DMS 273 (cell line): ENCODE data around the gene UBA1.

Experiments used
- DNase-seq: peaks from one replicate; lab custom pipeline; 2025; ENCODE audit not compliant: unreplicated experiment; lab: John Stamatoyannopoulos, UW

The UBA1 gene

DNA sequence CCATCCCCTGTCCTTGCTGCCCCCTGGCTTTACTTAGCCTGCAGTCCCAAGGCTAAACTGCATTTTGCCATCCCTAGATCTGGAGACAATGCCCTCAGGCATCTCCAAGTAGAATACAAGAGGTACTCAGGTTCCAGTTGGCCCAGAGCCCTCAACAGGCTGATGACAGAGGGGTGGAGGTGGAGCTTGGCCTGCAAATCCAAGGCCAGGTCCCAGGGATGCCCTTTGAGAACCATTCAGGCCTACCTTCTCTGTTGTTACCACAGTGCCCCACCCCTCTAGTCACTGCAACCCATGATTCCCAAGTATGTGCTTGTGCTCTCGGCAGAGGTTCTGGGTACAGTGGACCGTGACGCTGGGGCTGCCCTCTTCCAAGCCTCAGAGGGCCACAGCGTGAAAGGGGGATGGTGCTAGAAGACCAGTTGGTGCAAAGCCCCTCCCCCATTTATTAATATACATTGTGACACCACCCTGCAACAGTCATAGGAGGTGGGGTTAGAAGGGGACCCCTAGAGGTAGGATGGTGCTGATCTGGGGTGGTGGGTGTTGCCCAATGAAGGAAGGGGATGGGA lies 6.4 kb upstream of the UBA1 start:
- peak; percentile 37 for DNase-seq

DNA sequence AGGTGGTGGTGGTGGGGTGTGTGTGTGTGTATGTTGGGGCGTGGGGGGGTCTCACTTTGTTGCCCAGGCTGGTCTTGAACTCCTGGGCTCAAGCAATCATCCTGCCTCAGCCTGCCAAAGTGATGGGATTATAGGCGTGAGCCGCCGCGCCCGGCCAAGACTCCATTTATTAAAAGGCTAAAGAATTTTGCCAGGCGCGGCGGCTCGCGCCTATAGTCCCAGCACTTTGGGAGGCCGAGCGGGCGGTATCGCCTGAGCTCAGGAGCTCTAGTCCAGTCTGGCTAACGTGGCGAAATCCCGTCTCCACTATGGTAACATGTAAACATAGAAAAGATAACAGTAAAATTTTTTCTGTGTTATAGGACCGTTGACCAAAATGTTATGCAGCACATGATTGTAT lies 3.7 kb upstream of the UBA1 start:
- no peak for DNase-seq

DNA sequence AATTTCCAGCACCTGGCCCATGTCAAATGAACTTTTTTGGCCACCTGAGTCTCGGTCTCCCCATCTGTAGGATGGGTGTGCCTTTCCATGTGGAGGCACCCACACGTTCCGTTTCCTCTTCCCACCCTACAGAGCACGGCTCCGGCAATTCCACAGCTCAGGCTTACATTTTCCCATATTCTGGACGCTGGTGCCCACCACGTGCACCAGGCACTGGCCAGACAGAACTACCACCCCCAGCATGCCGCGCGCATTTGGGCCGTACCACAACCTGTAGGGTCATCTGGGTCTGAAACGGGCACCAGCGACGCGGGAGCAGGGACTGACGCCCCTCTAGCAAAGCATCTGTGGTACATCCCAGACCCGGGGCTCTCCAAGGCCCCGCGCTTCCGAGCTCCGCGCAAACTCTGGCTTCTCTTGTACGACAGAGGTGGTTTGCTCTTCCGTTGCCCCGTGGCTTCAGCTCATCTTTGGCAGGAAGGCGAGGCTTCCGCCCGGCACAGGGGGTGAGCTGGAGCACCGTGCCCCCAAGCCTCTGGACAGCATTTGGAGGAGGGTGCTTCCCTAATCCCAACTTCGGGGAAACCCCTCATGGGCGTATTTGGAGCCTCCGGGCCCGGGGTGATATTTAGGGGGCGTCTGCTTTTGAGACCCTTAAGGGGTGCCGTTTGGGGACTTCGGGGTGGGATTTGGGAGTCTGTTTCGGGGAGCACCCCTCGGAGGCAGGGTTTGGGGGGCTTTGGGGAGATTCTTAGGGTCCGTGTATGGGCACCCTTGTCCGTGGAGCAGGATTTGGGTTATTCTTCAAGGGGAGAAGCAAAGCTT lies 3.0 kb upstream of the UBA1 start:
- peak; percentile 97 for DNase-seq

DNA sequence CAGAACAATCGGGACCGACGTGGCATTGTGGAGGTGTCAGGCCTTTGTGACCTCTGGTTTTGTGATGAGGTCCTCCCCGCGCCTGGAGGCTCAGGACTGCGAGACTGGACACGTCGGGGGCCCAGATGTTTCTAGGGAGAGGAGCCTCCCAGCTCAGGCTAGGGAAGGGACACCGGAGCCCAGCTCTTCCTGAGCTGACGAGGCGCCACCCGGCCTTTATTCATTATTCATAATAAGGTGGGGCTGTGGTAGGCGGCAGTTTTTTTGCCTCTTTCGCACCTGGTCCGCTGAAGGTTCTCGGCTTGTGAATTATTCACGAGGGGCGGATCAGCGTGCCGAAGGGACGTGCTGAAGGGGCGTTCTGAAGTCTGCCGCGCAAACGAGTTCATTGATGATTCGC lies 2.3 kb upstream of the UBA1 start:
- peak; percentile 69 for DNase-seq

DNA sequence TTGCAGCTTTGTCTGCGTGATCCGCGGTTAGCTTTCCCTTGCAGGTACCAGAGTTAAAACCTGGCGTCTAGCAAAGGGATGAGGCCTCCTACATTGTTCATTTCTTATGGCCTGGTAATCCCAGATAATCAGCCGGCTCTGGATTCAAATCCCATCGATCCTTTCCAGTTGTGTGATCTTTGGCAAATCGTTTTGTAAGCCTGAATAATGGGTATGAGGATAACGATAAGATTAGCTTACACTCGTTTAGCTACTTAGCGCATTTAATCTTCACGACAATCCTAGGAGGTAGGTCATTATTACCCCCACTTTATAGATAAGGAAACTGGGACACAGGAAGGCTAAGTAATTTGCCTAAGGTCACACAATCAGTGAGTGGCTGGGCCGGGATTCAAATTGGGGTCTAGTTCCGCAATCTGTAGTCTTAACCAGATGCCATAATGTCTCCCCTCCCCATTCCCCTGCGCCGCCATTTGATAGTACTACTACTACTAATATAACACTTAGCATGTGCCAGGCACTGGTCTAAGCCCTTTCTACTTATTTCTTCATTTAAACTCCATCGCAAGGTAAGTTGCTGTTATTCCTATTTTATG lies 1.7 kb upstream of the UBA1 start:
- peak; percentile 31 for DNase-seq

DNA sequence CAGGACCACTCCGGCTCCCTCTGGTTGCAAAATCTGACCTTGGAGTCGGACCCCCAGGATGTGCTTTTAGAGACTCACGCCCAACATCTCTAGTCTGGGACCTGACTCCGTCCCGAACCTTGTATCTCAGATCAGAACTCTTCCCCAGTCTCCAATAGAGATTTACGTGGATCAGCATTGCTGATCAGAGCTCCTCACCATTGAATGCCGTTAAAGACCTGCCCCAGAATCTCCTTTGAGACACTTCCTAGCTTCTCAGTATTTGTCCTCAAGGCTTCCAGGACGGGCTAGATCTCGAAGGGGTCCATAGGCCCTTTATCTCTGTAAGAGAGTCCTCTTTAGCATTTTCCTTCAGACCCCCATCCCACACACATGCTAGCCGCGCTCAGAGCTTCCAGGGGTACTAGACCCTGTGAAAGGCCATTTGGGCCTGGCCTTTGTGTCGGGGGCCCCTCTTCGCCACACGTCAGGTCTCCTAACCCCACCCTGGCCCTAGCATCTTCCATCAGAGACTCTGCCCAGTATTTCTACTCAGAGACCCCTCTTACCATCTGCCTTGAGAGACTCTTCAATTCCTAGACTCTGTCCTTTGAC lies 662 bp downstream of the UBA1 start:
- peak; percentile 52 for DNase-seq

DNA sequence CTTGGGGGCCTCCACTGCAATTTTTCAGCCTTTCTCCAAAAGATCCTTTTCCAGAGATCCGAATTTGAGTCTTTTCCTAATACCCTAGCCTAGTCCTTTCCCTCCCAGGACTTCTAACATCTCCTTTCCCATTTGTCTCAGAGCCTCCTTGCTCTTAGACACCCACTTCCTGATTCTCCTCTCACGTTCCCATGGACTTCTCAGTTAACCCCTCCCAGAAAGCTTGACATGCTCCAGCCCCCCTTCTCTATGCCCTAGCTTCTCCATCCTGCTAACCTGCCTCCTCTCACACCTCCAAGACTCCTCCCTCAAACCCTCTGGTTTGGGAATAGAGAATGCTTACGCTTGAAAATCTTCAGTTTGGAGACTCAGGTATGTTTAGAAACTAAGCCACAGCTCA lies 2.5 kb downstream of the UBA1 start:
- DNase-seq: no peak

DNA sequence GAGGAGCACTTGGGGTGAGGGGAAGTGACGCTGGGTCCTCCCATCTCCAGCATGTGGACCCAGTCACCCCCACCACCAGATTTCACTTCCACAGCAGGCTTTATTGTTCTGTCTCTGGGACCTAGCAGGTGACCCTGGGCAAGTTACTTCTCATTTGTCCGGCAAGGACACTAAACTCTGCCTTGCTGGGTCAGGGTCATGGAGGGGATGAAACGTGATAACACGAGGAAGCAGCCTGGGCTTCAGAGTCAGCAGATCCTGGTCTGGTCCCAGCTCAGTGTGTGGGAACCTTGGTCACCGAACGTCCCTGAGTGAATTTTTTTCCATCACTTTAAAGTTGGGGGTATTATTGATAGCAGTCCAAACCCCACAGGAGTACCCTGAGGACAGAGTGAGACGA lies 3.9 kb downstream of the UBA1 start:
- no peak for DNase-seq

DNA sequence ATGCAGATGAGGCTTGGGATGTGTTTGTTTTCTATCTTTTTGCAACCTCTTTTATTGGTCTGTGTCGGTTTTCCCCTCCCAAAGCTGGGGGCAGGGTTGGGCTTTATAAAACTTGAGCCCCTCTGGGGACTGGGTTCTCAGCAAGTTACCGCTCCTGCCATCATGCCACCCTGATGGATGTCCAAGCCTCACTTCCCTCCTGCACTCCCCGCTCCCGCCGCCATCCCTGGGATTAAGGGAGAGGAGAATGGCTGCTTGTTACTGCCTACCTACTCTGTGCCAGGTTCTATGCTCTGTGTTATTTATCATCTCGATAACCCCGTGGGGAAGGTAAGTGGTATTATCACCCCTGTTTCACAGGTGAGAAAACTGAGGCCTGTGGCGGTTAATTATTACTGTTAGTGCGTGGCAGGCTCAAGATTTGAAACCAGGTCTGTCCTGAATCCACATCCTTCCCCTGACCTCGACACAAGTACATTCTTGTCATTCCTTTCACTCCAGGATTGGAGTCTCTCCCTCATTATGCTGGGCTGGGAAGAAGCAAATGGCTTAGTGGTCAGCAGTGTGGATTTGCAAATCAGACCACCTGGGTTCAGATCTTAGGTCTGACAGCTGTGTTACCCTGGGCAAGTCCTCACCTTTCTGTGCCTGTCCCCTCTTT lies 4.5 kb downstream of the UBA1 start:
- DNase-seq: no peak

DNA sequence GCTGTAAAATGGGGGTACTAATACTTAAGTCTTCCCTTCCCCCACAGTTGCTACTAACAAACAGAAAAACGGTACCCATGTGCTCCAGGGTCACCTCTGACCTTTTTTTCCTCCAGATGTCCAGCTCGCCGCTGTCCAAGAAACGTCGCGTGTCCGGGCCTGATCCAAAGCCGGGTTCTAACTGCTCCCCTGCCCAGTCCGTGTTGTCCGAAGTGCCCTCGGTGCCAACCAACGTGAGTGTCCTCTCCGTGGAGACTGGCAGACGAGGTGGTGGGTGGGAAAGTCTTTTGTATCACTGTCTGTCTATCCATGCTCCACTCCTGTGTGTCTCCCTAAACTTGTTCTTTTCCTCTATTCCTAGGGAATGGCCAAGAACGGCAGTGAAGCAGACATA lies 5.1 kb downstream of the UBA1 start:
- DNase-seq: no peak

DNA sequence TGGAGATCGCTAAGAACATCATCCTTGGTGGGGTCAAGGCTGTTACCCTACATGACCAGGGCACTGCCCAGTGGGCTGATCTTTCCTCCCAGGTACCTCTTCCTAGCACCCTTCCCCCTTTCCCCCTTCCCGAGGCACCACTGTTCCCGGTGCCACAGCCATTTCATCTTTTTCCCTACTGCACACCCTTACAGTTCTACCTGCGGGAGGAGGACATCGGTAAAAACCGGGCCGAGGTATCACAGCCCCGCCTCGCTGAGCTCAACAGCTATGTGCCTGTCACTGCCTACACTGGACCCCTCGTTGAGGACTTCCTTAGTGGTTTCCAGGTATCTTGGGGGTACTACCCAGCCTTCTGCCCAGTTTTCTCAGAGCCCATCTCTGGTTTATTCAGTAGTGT lies 5.7 kb downstream of the UBA1 start:
- DNase-seq: no peak

DNA sequence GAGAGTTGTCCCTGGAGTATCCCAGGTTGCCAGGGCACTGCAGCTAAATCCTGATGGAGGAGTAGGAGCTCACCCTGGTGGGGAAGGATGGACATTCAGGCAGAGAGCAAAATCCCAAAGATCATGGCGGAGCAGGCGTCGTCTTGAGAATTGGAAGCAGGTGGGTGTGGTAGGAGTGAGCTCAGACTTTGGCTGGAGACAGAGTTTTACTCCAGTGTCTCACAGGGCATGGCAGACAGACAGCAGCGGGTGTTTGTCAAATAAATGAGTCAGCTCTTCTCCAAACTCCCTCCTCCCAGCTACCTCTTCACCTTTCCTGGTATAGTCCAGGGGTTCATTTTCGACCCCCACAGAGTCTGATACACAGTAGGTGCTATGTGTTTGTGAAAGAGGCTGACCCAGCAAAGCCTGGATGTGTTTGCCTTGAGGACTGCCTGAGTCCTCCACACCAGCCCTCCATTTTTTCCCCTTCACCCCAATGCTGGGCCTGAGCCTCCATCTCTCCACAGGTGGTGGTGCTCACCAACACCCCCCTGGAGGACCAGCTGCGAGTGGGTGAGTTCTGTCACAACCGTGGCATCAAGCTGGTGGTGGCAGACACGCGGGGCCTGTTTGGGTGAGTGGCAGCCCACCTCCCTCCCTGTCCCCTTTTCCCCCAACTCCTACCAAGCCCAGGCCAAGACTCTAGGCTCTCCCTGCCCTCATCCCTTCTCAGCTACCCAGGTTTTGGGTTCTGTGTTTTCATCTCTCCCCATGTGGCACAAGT lies 6.9 kb downstream of the UBA1 start:
- DNase-seq: peak; percentile 34

DNA sequence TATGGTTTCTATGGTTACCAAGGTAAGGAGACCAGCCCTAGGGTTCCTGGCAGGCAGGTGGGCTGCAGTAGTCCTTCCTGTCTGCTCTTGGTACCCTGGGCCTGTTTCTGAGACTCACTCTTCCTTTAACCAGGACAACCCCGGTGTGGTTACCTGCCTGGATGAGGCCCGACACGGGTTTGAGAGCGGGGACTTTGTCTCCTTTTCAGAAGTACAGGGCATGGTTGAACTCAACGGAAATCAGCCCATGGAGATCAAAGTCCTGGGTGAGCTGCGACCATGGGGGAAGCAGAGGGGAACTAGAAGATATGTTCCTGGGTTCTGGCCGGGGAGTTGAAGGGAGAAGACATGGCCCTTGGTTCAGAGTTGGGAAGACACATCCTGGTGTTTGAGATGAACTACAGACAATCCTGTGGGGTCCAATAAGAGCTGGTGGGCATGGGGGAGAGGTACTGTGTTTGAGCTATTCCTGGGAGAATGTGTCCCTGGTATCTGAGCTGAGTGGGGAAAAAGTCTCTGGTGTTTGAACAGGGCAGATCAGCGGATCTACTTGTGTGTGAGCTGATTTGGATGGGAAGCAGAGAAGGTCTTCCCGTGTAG lies 7.8 kb downstream of the UBA1 start:
- DNase-seq: no peak

DNA sequence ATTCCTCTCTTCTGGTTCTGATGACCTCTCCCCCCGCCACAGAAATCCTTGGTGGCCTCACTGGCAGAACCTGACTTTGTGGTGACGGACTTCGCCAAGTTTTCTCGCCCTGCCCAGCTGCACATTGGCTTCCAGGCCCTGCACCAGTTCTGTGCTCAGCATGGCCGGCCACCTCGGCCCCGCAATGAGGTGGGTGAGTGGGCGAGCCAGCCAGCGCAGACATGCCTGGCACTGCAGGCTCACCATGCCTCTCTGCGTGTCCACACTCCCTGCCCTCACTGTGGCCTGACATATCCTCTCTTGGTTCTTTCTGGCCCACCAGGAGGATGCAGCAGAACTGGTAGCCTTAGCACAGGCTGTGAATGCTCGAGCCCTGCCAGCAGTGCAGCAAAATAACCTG lies 8.7 kb downstream of the UBA1 start:
- DNase-seq: no peak

DNA sequence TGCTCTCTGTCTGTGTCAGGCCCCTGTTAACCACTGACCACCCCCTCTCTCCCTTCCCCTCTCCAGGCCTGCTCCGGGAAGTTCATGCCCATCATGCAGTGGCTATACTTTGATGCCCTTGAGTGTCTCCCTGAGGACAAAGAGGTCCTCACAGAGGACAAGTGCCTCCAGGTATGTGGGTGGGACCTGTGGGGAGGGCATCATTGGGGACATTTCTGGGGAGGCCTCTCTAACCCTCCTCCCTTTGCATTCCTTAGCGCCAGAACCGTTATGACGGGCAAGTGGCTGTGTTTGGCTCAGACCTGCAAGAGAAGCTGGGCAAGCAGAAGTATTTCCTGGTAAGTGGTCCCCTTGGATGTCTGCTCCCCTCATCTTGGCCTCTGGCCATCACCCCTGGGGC lies 9.2 kb downstream of the UBA1 start:
- DNase-seq: no peak

DNA sequence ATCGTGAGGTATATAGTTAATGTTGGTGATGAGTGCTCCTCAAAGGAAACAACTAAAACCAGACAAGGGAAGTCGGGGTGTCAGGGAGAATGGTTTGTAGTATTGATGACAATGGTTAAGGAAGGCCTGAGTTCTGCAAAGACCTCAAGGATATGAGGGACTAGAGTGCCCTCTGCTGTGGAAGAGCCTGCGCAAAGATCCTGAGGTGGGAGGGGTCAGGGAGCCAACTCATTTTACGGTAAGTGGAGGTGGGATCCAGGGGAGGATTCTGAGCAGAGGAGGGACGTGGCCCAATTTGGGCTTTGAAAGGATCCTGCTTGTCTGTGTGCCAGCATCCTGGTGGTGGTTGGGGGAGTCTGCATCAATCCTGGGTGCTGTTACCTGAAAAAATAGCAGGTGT lies 11.3 kb downstream of the UBA1 start:
- DNase-seq: no peak

DNA sequence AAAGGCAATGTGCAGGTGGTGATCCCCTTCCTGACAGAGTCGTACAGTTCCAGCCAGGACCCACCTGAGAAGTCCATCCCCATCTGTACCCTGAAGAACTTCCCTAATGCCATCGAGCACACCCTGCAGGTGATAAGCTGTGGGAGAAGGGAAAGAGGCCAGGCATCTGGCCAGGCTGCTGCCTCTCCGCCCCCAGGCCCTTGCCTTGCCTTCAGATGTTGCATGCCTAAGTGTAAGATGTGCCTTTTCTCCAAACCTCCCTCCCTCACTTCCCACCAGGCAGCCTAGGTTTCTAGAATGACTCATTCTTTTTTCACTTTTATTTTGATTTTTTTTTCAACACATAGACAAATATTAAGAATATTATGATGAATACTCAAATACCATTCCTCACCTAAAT lies 12.7 kb downstream of the UBA1 start:
- DNase-seq: no peak

DNA sequence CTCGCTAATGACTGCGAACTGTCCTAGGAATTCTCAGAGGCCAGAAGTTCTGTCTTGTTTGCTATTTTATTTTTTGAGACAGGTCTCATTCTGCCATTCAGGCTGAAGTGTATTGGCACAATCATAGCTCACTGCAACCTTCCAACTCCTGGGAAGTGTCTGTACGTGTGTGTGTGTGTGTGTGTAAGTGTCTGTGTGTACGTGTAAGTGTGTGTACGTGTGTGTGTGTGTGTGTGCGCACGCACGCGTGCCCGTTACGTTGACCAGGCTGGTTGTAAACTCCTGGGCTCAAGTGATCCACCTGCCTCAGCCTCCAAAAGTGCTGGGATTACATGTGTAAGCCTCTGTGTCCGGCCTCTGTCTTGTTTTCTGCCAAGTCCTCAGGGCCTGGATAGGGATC lies 14.5 kb downstream of the UBA1 start:
- no peak for DNase-seq

DNA sequence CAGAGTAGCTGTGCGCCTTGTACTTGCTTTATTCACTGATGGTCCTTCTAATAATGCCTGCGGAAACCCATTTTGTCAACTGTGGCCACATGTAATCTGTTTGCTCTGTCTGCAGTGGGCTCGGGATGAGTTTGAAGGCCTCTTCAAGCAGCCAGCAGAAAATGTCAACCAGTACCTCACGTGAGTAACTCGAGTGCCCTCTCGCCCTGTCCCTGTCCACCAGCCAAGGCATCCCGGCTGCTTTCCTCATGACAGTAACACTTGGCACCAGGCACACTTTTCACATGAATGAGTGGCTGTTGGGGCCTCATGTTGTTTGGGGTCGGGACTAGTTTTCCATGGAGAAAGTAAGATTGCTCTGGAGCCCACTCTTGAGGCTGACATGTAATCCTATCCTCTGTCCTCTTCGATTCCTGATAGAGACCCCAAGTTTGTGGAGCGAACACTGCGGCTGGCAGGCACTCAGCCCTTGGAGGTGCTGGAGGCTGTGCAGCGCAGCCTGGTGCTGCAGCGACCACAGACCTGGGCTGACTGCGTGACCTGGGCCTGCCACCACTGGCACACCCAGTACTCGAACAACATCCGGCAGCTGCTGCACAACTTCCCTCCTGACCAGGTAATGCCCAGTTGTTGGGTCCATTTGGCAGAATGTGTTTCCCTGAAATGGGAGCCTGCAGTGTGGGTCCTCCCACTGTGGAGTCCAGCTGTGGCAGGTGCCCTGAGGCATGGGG lies 16.0 kb downstream of the UBA1 start:
- no peak for DNase-seq
